PFSK-1 (cell line): ENCODE results near the gene HAS3.

Experiments used
- FOXP2 ChIP-seq: optimal IDR thresholded peaks from 2 replicates; pipeline ENCODE3; 2011; ENCODE audit warnings: borderline replicate concordance, control low read depth, inconsistent platforms; ENCODE audit not compliant: insufficient read depth; ENCODE audit errors: extremely low read length, extremely low read depth
- POLR2AphosphoS5 ChIP-seq: IDR thresholded peaks from 2 replicates; pipeline ENCODE4 v1.6.1; 2012; ENCODE audit warnings: low read depth, mild to moderate bottlenecking, control low read depth, low read length, moderate library complexity
- REST ChIP-seq, 2 experiments: IDR thresholded peaks; 2 replicates each; pipeline versions ENCODE4 v1.6.1 to v1.8.0; 2011 to 2012; ENCODE audit warnings: low read depth in 2 of 2, low read length in 2 of 2, control low read depth in 1 of 2, inconsistent platforms in 1 of 2, mild to moderate bottlenecking in 1 of 2, moderate library complexity in 1 of 2; ENCODE audit not compliant: insufficient read depth in 1 of 2
- SIN3A ChIP-seq: IDR thresholded peaks from 2 replicates; pipeline ENCODE4 v1.6.1; 2012; ENCODE audit warnings: mild to moderate bottlenecking, low read length, moderate library complexity, borderline replicate concordance; ENCODE audit not compliant: insufficient read depth
- TAF1 ChIP-seq: IDR thresholded peaks from 2 replicates; pipeline ENCODE4 v1.6.1; 2012; ENCODE audit warnings: low read length, control low read depth, borderline replicate concordance; ENCODE audit not compliant: insufficient read depth

Gene HAS3

GRCh38 chr16:69116906-69117305 lies 11.5 kb downstream of the HAS3 start:
- no peak for TF ChIP-seq FOXP2
- no peak for TF ChIP-seq REST (IDR thresholded peaks at IDR 0.05; ENCODE audit: insufficient read depth in 1 of 2, low read depth in 2 of 2, low read length in 2 of 2)
- TF ChIP-seq SIN3A: no peak
- no peak; the same call in 1 of the 2 replicates for TF ChIP-seq POLR2AphosphoS5
- no peak for TF ChIP-seq TAF1

GRCh38 chr16:69118468-69118867 lies 13.0 kb downstream of the HAS3 start:
- TF ChIP-seq FOXP2 (no peak), TAF1 (no peak), REST (IDR thresholded peaks at IDR 0.05; ENCODE audit: insufficient read depth in 1 of 2, low read depth in 2 of 2, low read length in 2 of 2) (no peak), POLR2AphosphoS5 (no peak), SIN3A (no peak)

- no peak for TF ChIP-seq FOXP2
- no peak for TF ChIP-seq TAF1
- TF ChIP-seq POLR2AphosphoS5: no peak
- TF ChIP-seq SIN3A: no peak
- TF ChIP-seq REST (IDR thresholded peaks at IDR 0.05; ENCODE audit: insufficient read depth in 1 of 2, low read depth in 2 of 2, low read length in 2 of 2): no peak
Measured at GRCh38 chr16:69118994-69119393, 13.5 kb downstream of the HAS3 start.

GRCh38 chr16:69119536-69119935 lies 14.1 kb downstream of the HAS3 start:
- no peak for TF ChIP-seq POLR2AphosphoS5
- no peak for TF ChIP-seq FOXP2
- no peak for TF ChIP-seq SIN3A
- TF ChIP-seq TAF1: no peak
- no peak for TF ChIP-seq REST (IDR thresholded peaks at IDR 0.05; ENCODE audit: insufficient read depth in 1 of 2, low read depth in 2 of 2, low read length in 2 of 2)
